WTC11 (cell line): ENCODE results near the gene GAS2L3. TPM values are rescaled to one million over a fixed set of nuclear protein-coding genes. Genes with fewer than 3 reads are reported as not detected.

ENCODE experiments used
- ATAC-seq: fragments of 200-7000 bp; cut with Tn5 transposase; 2 replicates; pipeline ENCODE4 v1.10.0; 2021; ENCODE audit warnings: mild to moderate bottlenecking, moderate library complexity
- CTCF ChIA-PET: fragments of 300-600 bp; sonication (Branson Sonifier 250); formaldehyde crosslinking; loops from one replicate; lab custom pipeline; 2021; ENCODE audit warnings: antibody characterized with exemption; lab: Charles Lee
- POLR2A ChIA-PET: fragments of 350-600 bp; sonication (Branson Sonifier 250); formaldehyde crosslinking; loops from one replicate; lab custom pipeline; 2021; ENCODE audit warnings: antibody characterized with exemption; lab: Charles Lee
- DNase-seq: peaks from one replicate; pipeline ENCODE4 v3.0.0; 2021; ENCODE audit warnings: low spot score
- H3K27ac Mint-ChIP-seq: 2 replicates; pipeline ENCODE4 v1.8.0; 2021; ENCODE audit warnings: mixed read lengths
- H3K27me3 Mint-ChIP-seq: 2 replicates; pipeline ENCODE4 v1.8.0; 2021; ENCODE audit warnings: low read depth, mild to moderate bottlenecking, moderate library complexity, mixed read lengths
- H3K36me3 Mint-ChIP-seq: 2 replicates; pipeline ENCODE4 v1.8.0; 2021; ENCODE audit warnings: mixed read lengths
- H3K4me1 Mint-ChIP-seq: 2 replicates; pipeline ENCODE4 v1.8.0; 2022; ENCODE audit warnings: mixed read lengths
- H3K4me3 Mint-ChIP-seq: 2 replicates; pipeline ENCODE4 v1.8.0; 2021; ENCODE audit warnings: mild to moderate bottlenecking, moderate library complexity, mixed read lengths
- H3K9me3 Mint-ChIP-seq: 2 replicates; pipeline ENCODE4 v1.8.0; 2021; ENCODE audit warnings: mixed read lengths
- CBFB ChIP-seq: sonication (generic); formaldehyde crosslinking; IDR thresholded peaks from 2 replicates; pipeline ENCODE4 v1.8.1; 2022; ENCODE audit warnings: mild to moderate bottlenecking, low read depth, missing genetic modification reagents
- GABPB1 ChIP-seq: sonication (generic); formaldehyde crosslinking; IDR thresholded peaks from 2 replicates; pipeline ENCODE4 v1.8.1; 2023; ENCODE audit warnings: mild to moderate bottlenecking, missing genetic modification reagents
- GTF2I ChIP-seq: fragments of 250-450 bp; sonication (Bioruptor Pico); conservative IDR thresholded peaks from 2 replicates; pipeline ENCODE4 v1.4.0; 2021; ENCODE audit warnings: mild to moderate bottlenecking
- RORB ChIP-seq: fragments of 250-450 bp; sonication (Bioruptor Pico); IDR thresholded peaks from 2 replicates; pipeline ENCODE4 v1.9.0; 2021; ENCODE audit warnings: mild to moderate bottlenecking
- SMAD3 ChIP-seq: sonication (generic); formaldehyde crosslinking; IDR thresholded peaks from 2 replicates; pipeline ENCODE4 v1.8.0; 2022; ENCODE audit warnings: missing genetic modification reagents, mild to moderate bottlenecking, borderline replicate concordance
- SMAD4 ChIP-seq: sonication (generic); formaldehyde crosslinking; IDR thresholded peaks from 2 replicates; pipeline ENCODE4 v1.8.0; 2022; ENCODE audit warnings: mild to moderate bottlenecking, missing genetic modification reagents
- TCF7 ChIP-seq: sonication (generic); formaldehyde crosslinking; IDR thresholded peaks from 2 replicates; pipeline ENCODE4 v1.8.0; 2022; ENCODE audit warnings: mild to moderate bottlenecking, low read depth, missing genetic modification reagents, moderate library complexity
- total RNA-seq: library from RNA; stranded (reverse); gene quantifications from 3 replicates; pipeline ENCODE4 v1.2.3, GENCODE V29; 2021
- TF ChIP-seq, protein P1 (sequence below): fragments of 200-600 bp; IDR thresholded peaks from 2 replicates; pipeline ENCODE4 v1.8.0; 2022; ENCODE audit warnings: antibody characterized with exemption
- TF ChIP-seq, protein P2 (sequence below): sonication (generic); formaldehyde crosslinking; IDR thresholded peaks from 2 replicates; pipeline ENCODE4 v1.8.1; 2023; ENCODE audit warnings: mild to moderate bottlenecking, missing genetic modification reagents
- TF ChIP-seq, protein P3 (sequence below): sonication (generic); formaldehyde crosslinking; IDR thresholded peaks from 2 replicates; pipeline ENCODE4 v1.8.0; 2022; ENCODE audit warnings: mild to moderate bottlenecking, missing genetic modification reagents
- TF ChIP-seq, protein P4 (sequence below): sonication (generic); formaldehyde crosslinking; conservative IDR thresholded peaks from 2 replicates; pipeline ENCODE4 v1.8.1; 2023; ENCODE audit warnings: mild to moderate bottlenecking, low read depth, missing genetic modification reagents, moderate library complexity

The GAS2L3 gene
- total RNA-seq, 1 experiment from 2014 or later, result 14.8 TPM

DNA sequence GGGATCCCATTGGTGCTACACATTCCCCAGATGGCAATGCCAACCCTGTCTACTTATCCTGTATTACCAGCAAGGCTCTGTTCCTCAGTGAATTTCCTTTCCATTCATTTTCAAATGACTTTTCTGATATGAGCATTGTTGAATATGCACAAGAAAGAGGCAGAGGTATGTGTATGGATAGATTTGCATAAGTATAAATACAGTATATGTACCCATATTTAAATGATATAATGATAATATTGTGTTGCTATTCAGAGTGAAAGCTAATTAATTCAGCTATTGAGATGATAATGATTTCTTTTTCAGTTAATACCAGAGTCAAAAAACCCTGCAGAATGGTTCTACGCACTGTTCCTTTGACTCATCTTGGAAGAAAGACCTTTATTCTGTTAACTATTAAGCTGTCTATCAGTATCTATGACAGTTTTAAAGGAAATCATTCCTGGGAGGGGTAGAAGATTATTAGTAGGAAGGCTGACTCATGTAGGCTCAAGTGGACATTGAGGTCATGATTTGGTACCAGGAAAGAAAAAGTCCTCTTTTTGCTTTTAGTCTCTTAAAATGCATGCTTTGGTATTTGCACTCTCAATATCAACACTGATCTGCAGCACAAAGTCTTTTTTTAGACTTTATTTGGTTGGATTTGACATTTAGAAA is 44.9 kb upstream of the GAS2L3 start:
- ATAC-seq, result no peak

DNA sequence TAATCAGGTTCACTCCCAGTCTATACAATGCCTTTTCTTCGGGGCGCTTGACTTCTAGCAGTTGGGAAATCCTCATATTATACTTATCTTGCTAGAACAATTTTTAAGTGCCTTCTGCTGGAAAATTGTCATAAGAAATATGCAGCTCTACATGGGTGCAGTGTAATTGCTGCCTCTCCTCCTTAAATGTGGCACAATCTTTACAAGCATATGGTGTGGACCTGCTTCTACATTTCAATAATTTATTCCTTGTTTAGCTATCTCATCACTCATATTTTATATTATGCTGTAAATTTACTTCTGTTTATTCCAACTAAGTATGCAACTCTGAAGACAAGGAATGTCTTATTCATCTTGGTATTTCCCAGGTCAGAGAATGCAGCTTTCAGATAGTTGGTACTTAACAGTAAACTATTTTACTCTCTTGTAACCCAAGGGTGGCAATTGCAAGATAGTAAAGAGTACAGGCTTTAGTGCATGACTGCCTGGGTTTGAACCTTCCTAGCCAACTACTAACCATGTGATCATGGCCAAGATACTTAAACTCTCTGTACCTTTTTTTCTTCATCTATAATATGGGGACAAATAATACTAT is 43.6 kb upstream of the GAS2L3 start:
- Mint-ChIP-seq H3K4me1 (peaks cover 22% of the 10 kb centered on the region), H3K27ac (no peak overlapping the region), H3K4me3 (no peak overlapping the region), H3K36me3 (no peaks in the 10 kb centered on the region), H3K9me3 (no peaks in the 10 kb centered on the region), H3K27me3 (no peaks in the 10 kb centered on the region)
- ChIA-PET POLR2A (no interaction called here), CTCF (interaction anchor here (0.6 to 2.5 kb wide), 2 partner anchors 12 to 125 kb away, joined by 3 to 9 read pairs; no protein-coding TSS in a partner anchor)
- TF ChIP-seq CBFB (no peak), SMAD4 (CRISPR knock-in tag) (no peak), SMAD3 (CRISPR knock-in tag) (no peak), RORB (CRISPR knock-in tag) (no peak)
- TF ChIP-seq, protein P1, sequence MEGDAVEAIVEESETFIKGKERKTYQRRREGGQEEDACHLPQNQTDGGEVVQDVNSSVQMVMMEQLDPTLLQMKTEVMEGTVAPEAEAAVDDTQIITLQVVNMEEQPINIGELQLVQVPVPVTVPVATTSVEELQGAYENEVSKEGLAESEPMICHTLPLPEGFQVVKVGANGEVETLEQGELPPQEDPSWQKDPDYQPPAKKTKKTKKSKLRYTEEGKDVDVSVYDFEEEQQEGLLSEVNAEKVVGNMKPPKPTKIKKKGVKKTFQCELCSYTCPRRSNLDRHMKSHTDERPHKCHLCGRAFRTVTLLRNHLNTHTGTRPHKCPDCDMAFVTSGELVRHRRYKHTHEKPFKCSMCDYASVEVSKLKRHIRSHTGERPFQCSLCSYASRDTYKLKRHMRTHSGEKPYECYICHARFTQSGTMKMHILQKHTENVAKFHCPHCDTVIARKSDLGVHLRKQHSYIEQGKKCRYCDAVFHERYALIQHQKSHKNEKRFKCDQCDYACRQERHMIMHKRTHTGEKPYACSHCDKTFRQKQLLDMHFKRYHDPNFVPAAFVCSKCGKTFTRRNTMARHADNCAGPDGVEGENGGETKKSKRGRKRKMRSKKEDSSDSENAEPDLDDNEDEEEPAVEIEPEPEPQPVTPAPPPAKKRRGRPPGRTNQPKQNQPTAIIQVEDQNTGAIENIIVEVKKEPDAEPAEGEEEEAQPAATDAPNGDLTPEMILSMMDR, result no peak
- TF ChIP-seq, protein P2, sequence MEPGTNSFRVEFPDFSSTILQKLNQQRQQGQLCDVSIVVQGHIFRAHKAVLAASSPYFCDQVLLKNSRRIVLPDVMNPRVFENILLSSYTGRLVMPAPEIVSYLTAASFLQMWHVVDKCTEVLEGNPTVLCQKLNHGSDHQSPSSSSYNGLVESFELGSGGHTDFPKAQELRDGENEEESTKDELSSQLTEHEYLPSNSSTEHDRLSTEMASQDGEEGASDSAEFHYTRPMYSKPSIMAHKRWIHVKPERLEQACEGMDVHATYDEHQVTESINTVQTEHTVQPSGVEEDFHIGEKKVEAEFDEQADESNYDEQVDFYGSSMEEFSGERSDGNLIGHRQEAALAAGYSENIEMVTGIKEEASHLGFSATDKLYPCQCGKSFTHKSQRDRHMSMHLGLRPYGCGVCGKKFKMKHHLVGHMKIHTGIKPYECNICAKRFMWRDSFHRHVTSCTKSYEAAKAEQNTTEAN (CRISPR knock-in tag), result no peak
- TF ChIP-seq, protein P3, sequence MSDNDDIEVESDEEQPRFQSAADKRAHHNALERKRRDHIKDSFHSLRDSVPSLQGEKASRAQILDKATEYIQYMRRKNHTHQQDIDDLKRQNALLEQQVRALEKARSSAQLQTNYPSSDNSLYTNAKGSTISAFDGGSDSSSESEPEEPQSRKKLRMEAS (CRISPR knock-in tag), result no peak
- DNase-seq (no peak), ATAC-seq (no peak)

More for the DNA sequence above, 44.9 kb upstream of the GAS2L3 start:
- Mint-ChIP-seq H3K4me1 (peaks cover 22% of the 10 kb centered on the region), H3K4me3 (no peak overlapping the region), H3K36me3 (no peaks in the 10 kb centered on the region), H3K27me3 (no peaks in the 10 kb centered on the region), H3K9me3 (no peaks in the 10 kb centered on the region), H3K27ac (no peak overlapping the region)
- ChIA-PET POLR2A (no interaction called here), CTCF (interaction anchor here (2.5 kb wide), 1 partner anchor 124 kb away, joined by 9 read pairs; no protein-coding TSS in a partner anchor)
- no peak for TF ChIP-seq GTF2I (CRISPR knock-in tag)
- TF ChIP-seq, protein P4, sequence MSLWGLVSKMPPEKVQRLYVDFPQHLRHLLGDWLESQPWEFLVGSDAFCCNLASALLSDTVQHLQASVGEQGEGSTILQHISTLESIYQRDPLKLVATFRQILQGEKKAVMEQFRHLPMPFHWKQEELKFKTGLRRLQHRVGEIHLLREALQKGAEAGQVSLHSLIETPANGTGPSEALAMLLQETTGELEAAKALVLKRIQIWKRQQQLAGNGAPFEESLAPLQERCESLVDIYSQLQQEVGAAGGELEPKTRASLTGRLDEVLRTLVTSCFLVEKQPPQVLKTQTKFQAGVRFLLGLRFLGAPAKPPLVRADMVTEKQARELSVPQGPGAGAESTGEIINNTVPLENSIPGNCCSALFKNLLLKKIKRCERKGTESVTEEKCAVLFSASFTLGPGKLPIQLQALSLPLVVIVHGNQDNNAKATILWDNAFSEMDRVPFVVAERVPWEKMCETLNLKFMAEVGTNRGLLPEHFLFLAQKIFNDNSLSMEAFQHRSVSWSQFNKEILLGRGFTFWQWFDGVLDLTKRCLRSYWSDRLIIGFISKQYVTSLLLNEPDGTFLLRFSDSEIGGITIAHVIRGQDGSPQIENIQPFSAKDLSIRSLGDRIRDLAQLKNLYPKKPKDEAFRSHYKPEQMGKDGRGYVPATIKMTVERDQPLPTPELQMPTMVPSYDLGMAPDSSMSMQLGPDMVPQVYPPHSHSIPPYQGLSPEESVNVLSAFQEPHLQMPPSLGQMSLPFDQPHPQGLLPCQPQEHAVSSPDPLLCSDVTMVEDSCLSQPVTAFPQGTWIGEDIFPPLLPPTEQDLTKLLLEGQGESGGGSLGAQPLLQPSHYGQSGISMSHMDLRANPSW (CRISPR knock-in tag), result no peak
- DNase-seq, result no peak

DNA sequence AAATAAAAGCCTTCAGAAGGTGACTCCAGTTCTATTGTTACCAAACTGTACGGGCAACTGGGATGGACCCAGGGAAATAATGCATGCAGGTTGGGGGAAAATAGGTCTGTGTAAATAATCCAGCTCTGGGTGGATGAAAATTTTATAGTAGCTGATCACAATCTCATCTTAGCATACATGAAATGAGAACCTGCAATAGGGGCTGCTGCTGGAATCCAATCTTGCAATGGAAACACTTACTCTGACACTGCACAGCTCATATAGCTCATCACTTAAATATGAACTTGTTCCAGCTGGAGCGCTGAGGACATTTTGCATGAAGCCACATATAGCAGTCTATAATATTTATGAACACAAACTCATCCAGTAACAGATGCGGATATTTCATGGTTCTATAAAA is 40.1 kb upstream of the GAS2L3 start:
- no peak for DNase-seq
- Mint-ChIP-seq H3K27ac (no peak overlapping the region), H3K36me3 (no peaks in the 10 kb centered on the region), H3K9me3 (no peaks in the 10 kb centered on the region), H3K4me1 (peaks cover 16% of the 10 kb centered on the region), H3K4me3 (no peak overlapping the region), H3K27me3 (no peaks in the 10 kb centered on the region)
- no peak for ATAC-seq
- POLR2A ChIA-PET, result no interaction called here
- CTCF ChIA-PET, result interaction anchor here (1.3 kb wide), 1 partner anchor 128 kb away, joined by 5 read pairs; no protein-coding TSS in a partner anchor
- TF ChIP-seq GABPB1 (CRISPR knock-in tag) (no peak), TCF7 (CRISPR knock-in tag) (no peak)
